ENCODE data around the gene COL7A1. TPM values are rescaled to one million over a fixed set of nuclear protein-coding genes. Genes with fewer than 3 reads are reported as not detected.

Gene COL7A1
- total and polyA plus RNA-seq, 2 of the 8 experiments (the other 6 are each of a cell fraction or from before 2014, with no cell fraction given) = 10.7 to 13.9 TPM

- Histone ChIP-seq H2BK20ac (ENCODE audit: low read length) (no peak overlapping the region), H3K14ac (ENCODE audit: insufficient read length) (no peak overlapping the region), H3K9me3 (ENCODE audit: insufficient read depth in 2 of 2, low read depth in 1 of 2, low read length in 1 of 2) (no peaks in the 10 kb centered on the region), H2BK120ac (replicated peaks; ENCODE audit: low read depth, low read length) (no peak overlapping the region), H2BK15ac (ENCODE audit: low read length) (no peak overlapping the region), H4K8ac (ENCODE audit: extremely low read depth, insufficient read depth, low read length) (no peak overlapping the region), H3K9ac (replicated peaks in 1 of 4; ENCODE audit: extremely low read depth in 1 of 4, low read depth in 3 of 4, low read length in 3 of 4) (no peak overlapping the region), H3K4me3 (ENCODE audit: extremely low read depth in 1 of 4, insufficient read depth in 2 of 4, low read depth in 3 of 4, low read length in 4 of 4) (no peak overlapping the region), H3K56ac (replicated peaks; ENCODE audit: insufficient read length, low read depth, low read length) (no peak overlapping the region), H3K23ac (ENCODE audit: insufficient read length) (no peak overlapping the region), H3K4ac (replicated peaks; ENCODE audit: insufficient read length, low read depth, low read length) (no peak overlapping the region), H3K79me2 (ENCODE audit: control insufficient read depth in 1 of 2, insufficient read depth in 2 of 2, low read length in 2 of 2) (no peaks in the 10 kb centered on the region), H3K4me2 (ENCODE audit: insufficient read depth in 1 of 2, low read depth in 2 of 2, low read length in 2 of 2) (no peak overlapping the region), H3K27me3 (replicated peaks in 1 of 4; ENCODE audit: control insufficient read depth in 3 of 4, extremely low read depth in 1 of 4, insufficient read depth in 3 of 4, low read length in 3 of 4) (no peaks in the 10 kb centered on the region), H3K27ac (ENCODE audit: low read depth, low read length) (no peak overlapping the region), H3K18ac (ENCODE audit: extremely low read depth, low read length) (no peak overlapping the region), H2AK5ac (ENCODE audit: low read depth, low read length) (no peak overlapping the region), H4K20me1 (replicated peaks in 1 of 2; ENCODE audit: control insufficient read depth in 1 of 2, insufficient read depth in 2 of 2, low read length in 2 of 2) (peaks cover 3 to 11% of the 10 kb centered on the region in 2 experiments), H2BK5ac (ENCODE audit: low read depth, low read length) (no peak overlapping the region), H3K79me1 (ENCODE audit: low read depth, low read length) (no peaks in the 10 kb centered on the region; the same call in 1 of the 2 replicates), H2BK12ac (ENCODE audit: low read depth, low read length) (no peak overlapping the region), H4K91ac (replicated peaks; ENCODE audit: insufficient read length, low read length) (no peak overlapping the region), H3K4me1 (replicated peaks in 1 of 4; ENCODE audit: control insufficient read depth in 3 of 4, insufficient read depth in 4 of 4, low read length in 3 of 4) (peaks cover 0 to 3% (median under 1%) of the 10 kb centered on the region in 4 experiments), H3K36me3 (ENCODE audit: control insufficient read depth in 2 of 4, insufficient read depth in 4 of 4, low read length in 3 of 4) (peaks cover 3 to 35% (median 21%) of the 10 kb centered on the region in 4 experiments; a peak in 5 of 8 replicates), H4K5ac (ENCODE audit: insufficient read length, low read depth, low read length) (no peak overlapping the region), H2AFZ (ENCODE audit: low read length) (no peak overlapping the region), H3K23me2 (ENCODE audit: low read depth, low read length) (no peaks in the 10 kb centered on the region)
- FAIRE-seq = no peak
- 94% methylated on average over 3 of the region's 3 CpGs; no CpG with 5 or more reads in 1 of the 2 experiments for WGBS, 2 experiments (ENCODE audit: extremely low coverage in 1 of 2, insufficient coverage in 1 of 2, insufficient read length in 1 of 2, insufficient replicate concordance in 2 of 2, low coverage in 1 of 2, low lambda C conversion rate in 2 of 2, missing lambda C conversion rate in 1 of 2)
- POLR2A ChIA-PET (ENCODE audit: partially characterized antibody) = interaction anchor here (9.0 to 9.8 kb wide), 2 partner anchors 12 to 21 kb away, joined by 91 to 111 read pairs; partner anchors contain the start of gene CELSR3
- DNase-seq (ENCODE audit: low read depth in 1 of 2, low spot score in 2 of 2) = no peak
- CTCF ChIA-PET (ENCODE audit: partially characterized antibody) = interaction anchor here (0.6 to 2.4 kb wide), 3 partner anchors 15 to 19 kb away, joined by 3 to 9 read pairs (median 3); no protein-coding TSS in a partner anchor
- no peak for TF ChIP-seq SIN3A (conservative IDR thresholded peaks at IDR 0.05 in 1 of 2, IDR thresholded peaks at IDR 0.05 in 1 of 2; ENCODE audit: low read depth in 1 of 2, low read length in 2 of 2)
- no peak for TF ChIP-seq POLR2AphosphoS5 (IDR thresholded peaks at IDR 0.05; ENCODE audit: low read depth, low read length)
- no peak for TF ChIP-seq TBP (IDR thresholded peaks at IDR 0.05; ENCODE audit: low read depth, low read length)
Measured at GRCh38 chr3:48641396-48641795, 46.3 kb upstream of the COL7A1 start.

All from H1 (cell line).